WTC11 (cell line): ENCODE measurements around the gene AQP1. TPM values are rescaled to one million over a fixed set of nuclear protein-coding genes. Genes with fewer than 3 reads are reported as not detected.

ENCODE experiments used
- ATAC-seq: fragments of 200-7000 bp; cut with Tn5 transposase; 2 replicates; pipeline ENCODE4 v1.10.0; 2021; ENCODE audit warnings: mild to moderate bottlenecking, moderate library complexity
- CTCF ChIA-PET: fragments of 300-600 bp; sonication (Branson Sonifier 250); formaldehyde crosslinking; loops from one replicate; lab custom pipeline; 2021; ENCODE audit warnings: antibody characterized with exemption; lab: Charles Lee
- POLR2A ChIA-PET: fragments of 350-600 bp; sonication (Branson Sonifier 250); formaldehyde crosslinking; loops from one replicate; lab custom pipeline; 2021; ENCODE audit warnings: antibody characterized with exemption; lab: Charles Lee
- DNase-seq: peaks from one replicate; pipeline ENCODE4 v3.0.0; 2021; ENCODE audit warnings: low spot score
- H3K27ac Mint-ChIP-seq: 2 replicates; pipeline ENCODE4 v1.8.0; 2021; ENCODE audit warnings: mixed read lengths
- H3K27me3 Mint-ChIP-seq: 2 replicates; pipeline ENCODE4 v1.8.0; 2021; ENCODE audit warnings: low read depth, mild to moderate bottlenecking, moderate library complexity, mixed read lengths
- H3K36me3 Mint-ChIP-seq: 2 replicates; pipeline ENCODE4 v1.8.0; 2021; ENCODE audit warnings: mixed read lengths
- H3K4me1 Mint-ChIP-seq: 2 replicates; pipeline ENCODE4 v1.8.0; 2022; ENCODE audit warnings: mixed read lengths
- H3K4me3 Mint-ChIP-seq: 2 replicates; pipeline ENCODE4 v1.8.0; 2021; ENCODE audit warnings: mild to moderate bottlenecking, moderate library complexity, mixed read lengths
- H3K9me3 Mint-ChIP-seq: 2 replicates; pipeline ENCODE4 v1.8.0; 2021; ENCODE audit warnings: mixed read lengths
- ETV6 ChIP-seq: sonication (generic); formaldehyde crosslinking; IDR thresholded peaks from 2 replicates; pipeline ENCODE4 v1.8.1; 2022; ENCODE audit warnings: mild to moderate bottlenecking, missing genetic modification reagents
- FOXJ3 ChIP-seq: sonication (generic); formaldehyde crosslinking; IDR thresholded peaks from 2 replicates; pipeline ENCODE4 v1.9.0; 2021; ENCODE audit warnings: missing genetic modification reagents, mild to moderate bottlenecking, borderline replicate concordance
- GABPB1 ChIP-seq: sonication (generic); formaldehyde crosslinking; IDR thresholded peaks from 2 replicates; pipeline ENCODE4 v1.8.1; 2023; ENCODE audit warnings: mild to moderate bottlenecking, missing genetic modification reagents
- GRHL2 ChIP-seq: fragments of 250-450 bp; sonication (Bioruptor Pico); IDR thresholded peaks from 2 replicates; pipeline ENCODE4 v1.8.0; 2022; ENCODE audit warnings: mild to moderate bottlenecking, moderate library complexity; ENCODE audit not compliant: insufficient replicate concordance, severe bottlenecking
- MXD4 ChIP-seq: fragments of 250-450 bp; sonication (Bioruptor Pico); IDR thresholded peaks from 2 replicates; pipeline ENCODE4 v1.8.0; 2021; ENCODE audit warnings: mild to moderate bottlenecking, moderate library complexity, borderline replicate concordance
- NFE2L1 ChIP-seq: sonication (generic); formaldehyde crosslinking; IDR thresholded peaks from 2 replicates; pipeline ENCODE4 v1.8.1; 2023; ENCODE audit warnings: missing genetic modification reagents
- NR1H2 ChIP-seq: sonication (generic); formaldehyde crosslinking; IDR thresholded peaks from 2 replicates; pipeline ENCODE4 v1.9.0; 2021; ENCODE audit warnings: mild to moderate bottlenecking, moderate library complexity, missing genetic modification reagents
- PRRX2 ChIP-seq: fragments of 250-450 bp; sonication (Bioruptor Pico); IDR thresholded peaks from 2 replicates; pipeline ENCODE4 v1.8.0; 2021; ENCODE audit warnings: mild to moderate bottlenecking
- SP1 ChIP-seq: sonication (generic); formaldehyde crosslinking; conservative IDR thresholded peaks from 2 replicates; pipeline ENCODE4 v1.8.1; 2022; ENCODE audit warnings: missing genetic modification reagents
- TCF7 ChIP-seq: sonication (generic); formaldehyde crosslinking; IDR thresholded peaks from 2 replicates; pipeline ENCODE4 v1.8.0; 2022; ENCODE audit warnings: mild to moderate bottlenecking, low read depth, missing genetic modification reagents, moderate library complexity
- ZNF138 ChIP-seq: sonication (generic); formaldehyde crosslinking; conservative IDR thresholded peaks from 2 replicates; pipeline ENCODE4 v1.8.1; 2022; ENCODE audit warnings: mild to moderate bottlenecking, moderate library complexity, missing genetic modification reagents
- ZNF219 ChIP-seq: sonication (generic); formaldehyde crosslinking; IDR thresholded peaks from 2 replicates; pipeline ENCODE4 v1.8.0; 2023; ENCODE audit warnings: missing genetic modification reagents, mild to moderate bottlenecking, borderline replicate concordance
- ZNF396 ChIP-seq: fragments of 250-450 bp; sonication (Bioruptor Pico); IDR thresholded peaks from 2 replicates; pipeline ENCODE4 v1.8.0; 2021; ENCODE audit warnings: mild to moderate bottlenecking, moderate library complexity, borderline replicate concordance
- ZNF416 ChIP-seq: fragments of 250-450 bp; sonication (Bioruptor Pico); IDR thresholded peaks from 2 replicates; pipeline ENCODE4 v1.9.0; 2021; ENCODE audit warnings: mild to moderate bottlenecking, inconsistent platforms
- ZNF671 ChIP-seq: fragments of 250-450 bp; sonication (Bioruptor Pico); IDR thresholded peaks from 2 replicates; pipeline ENCODE4 v1.8.0; 2021; ENCODE audit warnings: mild to moderate bottlenecking
- total RNA-seq: library from RNA; stranded (reverse); gene quantifications from 3 replicates; pipeline ENCODE4 v1.2.3, GENCODE V29; 2021
- TF ChIP-seq, protein P1 (sequence below): fragments of 200-600 bp; IDR thresholded peaks from 2 replicates; pipeline ENCODE4 v1.8.0; 2022; ENCODE audit warnings: antibody characterized with exemption
- TF ChIP-seq, protein P2 (sequence below): sonication (generic); formaldehyde crosslinking; IDR thresholded peaks from 2 replicates; pipeline ENCODE4 v1.8.0; 2022; ENCODE audit warnings: mild to moderate bottlenecking, missing genetic modification reagents
- TF ChIP-seq, protein P3 (sequence below): sonication (generic); formaldehyde crosslinking; IDR thresholded peaks from 2 replicates; pipeline ENCODE4 v1.8.0; 2022; ENCODE audit warnings: mild to moderate bottlenecking, missing genetic modification reagents
- TF ChIP-seq, protein P4 (sequence below): sonication (generic); formaldehyde crosslinking; IDR thresholded peaks from 2 replicates; pipeline ENCODE4 v1.8.1; 2023; ENCODE audit warnings: mild to moderate bottlenecking, missing genetic modification reagents
- TF ChIP-seq, protein P5 (sequence below): sonication (generic); formaldehyde crosslinking; conservative IDR thresholded peaks from 2 replicates; pipeline ENCODE4 v1.8.1; 2022; ENCODE audit warnings: mild to moderate bottlenecking, missing genetic modification reagents
- TF ChIP-seq, protein P6 (sequence below): sonication (generic); formaldehyde crosslinking; IDR thresholded peaks from 2 replicates; pipeline ENCODE4 v1.8.0; 2022; ENCODE audit warnings: mild to moderate bottlenecking, missing genetic modification reagents
- TF ChIP-seq, protein P7 (sequence below): fragments of 250-450 bp; sonication (Bioruptor Pico); IDR thresholded peaks from 2 replicates; pipeline ENCODE4 v1.9.0; 2021; ENCODE audit warnings: mild to moderate bottlenecking, borderline replicate concordance

The AQP1 gene
- total RNA-seq, 1 experiment from 2014 or later: 0.81 TPM

DNA sequence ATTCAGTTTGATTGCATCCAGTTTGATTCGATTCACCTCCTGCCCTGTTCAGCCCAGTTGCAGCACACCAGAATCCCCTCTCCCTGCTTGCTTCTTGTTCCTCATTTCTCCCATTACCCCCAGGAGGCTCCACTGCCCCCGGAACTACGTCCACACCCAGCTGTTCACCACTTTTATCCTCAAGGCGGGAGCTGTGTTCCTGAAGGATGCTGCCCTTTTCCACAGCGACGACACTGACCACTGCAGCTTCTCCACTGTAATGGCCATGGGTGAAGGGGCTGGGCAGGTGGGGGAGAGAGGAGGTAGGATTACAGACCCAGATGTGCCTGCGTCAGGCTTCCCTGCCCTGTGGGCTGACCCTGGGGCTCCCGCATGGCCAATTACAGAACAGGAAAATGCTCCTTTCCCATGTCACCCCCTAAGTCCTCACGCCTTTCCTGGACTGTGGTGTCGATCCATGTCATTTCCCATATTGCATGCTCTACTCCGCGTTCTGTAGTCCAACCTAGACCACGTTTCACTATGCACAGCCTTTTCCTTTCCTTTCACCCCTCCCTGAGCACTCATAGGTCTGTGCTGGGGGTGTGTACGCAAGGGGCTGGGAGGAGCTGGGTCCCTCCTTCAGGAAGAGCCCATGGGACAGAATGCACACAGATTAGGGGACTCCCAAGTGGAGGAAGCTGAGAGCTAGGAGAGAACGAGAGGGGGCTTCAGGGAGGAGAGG lies 60.3 kb downstream of the AQP1 start:
- no peaks in the 10 kb centered on the region for H3K9me3 Mint-ChIP-seq
- no peak overlapping the region for H3K27ac Mint-ChIP-seq
- H3K27me3 Mint-ChIP-seq: no peaks in the 10 kb centered on the region; the same call in 1 of the 2 replicates
- H3K36me3 Mint-ChIP-seq: no peaks in the 10 kb centered on the region
- DNase-seq (no peak), ATAC-seq (no peak)
- ChIA-PET POLR2A (interaction anchor here (1.2 kb wide), 1 partner anchor 33 kb away, joined by 8 read pairs; no protein-coding TSS in a partner anchor), CTCF (interaction anchor here (0.5 to 8.0 kb wide), 6 partner anchors 13 to 157 kb away, joined by 3 to 107 read pairs (median 30); no protein-coding TSS in a partner anchor)
- TF ChIP-seq, protein P1, sequence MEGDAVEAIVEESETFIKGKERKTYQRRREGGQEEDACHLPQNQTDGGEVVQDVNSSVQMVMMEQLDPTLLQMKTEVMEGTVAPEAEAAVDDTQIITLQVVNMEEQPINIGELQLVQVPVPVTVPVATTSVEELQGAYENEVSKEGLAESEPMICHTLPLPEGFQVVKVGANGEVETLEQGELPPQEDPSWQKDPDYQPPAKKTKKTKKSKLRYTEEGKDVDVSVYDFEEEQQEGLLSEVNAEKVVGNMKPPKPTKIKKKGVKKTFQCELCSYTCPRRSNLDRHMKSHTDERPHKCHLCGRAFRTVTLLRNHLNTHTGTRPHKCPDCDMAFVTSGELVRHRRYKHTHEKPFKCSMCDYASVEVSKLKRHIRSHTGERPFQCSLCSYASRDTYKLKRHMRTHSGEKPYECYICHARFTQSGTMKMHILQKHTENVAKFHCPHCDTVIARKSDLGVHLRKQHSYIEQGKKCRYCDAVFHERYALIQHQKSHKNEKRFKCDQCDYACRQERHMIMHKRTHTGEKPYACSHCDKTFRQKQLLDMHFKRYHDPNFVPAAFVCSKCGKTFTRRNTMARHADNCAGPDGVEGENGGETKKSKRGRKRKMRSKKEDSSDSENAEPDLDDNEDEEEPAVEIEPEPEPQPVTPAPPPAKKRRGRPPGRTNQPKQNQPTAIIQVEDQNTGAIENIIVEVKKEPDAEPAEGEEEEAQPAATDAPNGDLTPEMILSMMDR: no peak
- TF ChIP-seq, protein P2, sequence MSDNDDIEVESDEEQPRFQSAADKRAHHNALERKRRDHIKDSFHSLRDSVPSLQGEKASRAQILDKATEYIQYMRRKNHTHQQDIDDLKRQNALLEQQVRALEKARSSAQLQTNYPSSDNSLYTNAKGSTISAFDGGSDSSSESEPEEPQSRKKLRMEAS: no peak
- TF ChIP-seq, protein P3, sequence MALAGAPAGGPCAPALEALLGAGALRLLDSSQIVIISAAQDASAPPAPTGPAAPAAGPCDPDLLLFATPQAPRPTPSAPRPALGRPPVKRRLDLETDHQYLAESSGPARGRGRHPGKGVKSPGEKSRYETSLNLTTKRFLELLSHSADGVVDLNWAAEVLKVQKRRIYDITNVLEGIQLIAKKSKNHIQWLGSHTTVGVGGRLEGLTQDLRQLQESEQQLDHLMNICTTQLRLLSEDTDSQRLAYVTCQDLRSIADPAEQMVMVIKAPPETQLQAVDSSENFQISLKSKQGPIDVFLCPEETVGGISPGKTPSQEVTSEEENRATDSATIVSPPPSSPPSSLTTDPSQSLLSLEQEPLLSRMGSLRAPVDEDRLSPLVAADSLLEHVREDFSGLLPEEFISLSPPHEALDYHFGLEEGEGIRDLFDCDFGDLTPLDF: no peak
- no peak for TF ChIP-seq SP1
- TF ChIP-seq, protein P4, sequence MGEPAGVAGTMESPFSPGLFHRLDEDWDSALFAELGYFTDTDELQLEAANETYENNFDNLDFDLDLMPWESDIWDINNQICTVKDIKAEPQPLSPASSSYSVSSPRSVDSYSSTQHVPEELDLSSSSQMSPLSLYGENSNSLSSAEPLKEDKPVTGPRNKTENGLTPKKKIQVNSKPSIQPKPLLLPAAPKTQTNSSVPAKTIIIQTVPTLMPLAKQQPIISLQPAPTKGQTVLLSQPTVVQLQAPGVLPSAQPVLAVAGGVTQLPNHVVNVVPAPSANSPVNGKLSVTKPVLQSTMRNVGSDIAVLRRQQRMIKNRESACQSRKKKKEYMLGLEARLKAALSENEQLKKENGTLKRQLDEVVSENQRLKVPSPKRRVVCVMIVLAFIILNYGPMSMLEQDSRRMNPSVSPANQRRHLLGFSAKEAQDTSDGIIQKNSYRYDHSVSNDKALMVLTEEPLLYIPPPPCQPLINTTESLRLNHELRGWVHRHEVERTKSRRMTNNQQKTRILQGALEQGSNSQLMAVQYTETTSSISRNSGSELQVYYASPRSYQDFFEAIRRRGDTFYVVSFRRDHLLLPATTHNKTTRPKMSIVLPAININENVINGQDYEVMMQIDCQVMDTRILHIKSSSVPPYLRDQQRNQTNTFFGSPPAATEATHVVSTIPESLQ: no peak
- peaks cover 12% of the 10 kb centered on the region for H3K4me1 Mint-ChIP-seq
- H3K4me3 Mint-ChIP-seq: no peak overlapping the region

DNA sequence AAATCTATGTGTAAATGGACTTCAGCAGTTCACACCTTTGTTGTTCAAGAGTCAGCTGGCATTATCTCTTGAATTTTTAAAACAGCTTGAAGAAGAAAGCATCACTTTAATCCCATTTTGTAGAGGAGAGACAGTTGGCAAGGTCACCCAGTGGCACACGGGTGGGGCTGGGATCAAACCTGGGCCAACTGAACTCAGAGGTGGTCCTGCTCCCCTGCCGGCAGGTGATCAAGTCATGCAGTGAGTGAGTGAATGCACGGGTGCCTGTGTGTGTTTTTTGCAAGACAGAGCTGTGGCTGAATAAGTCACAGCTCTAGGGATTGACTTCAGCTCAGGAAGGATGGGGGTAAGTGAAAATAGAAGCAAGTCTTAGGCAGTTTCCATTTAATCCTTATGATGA lies 61.6 kb downstream of the AQP1 start:
- TF ChIP-seq NR1H2 (CRISPR knock-in tag) (no peak), NFE2L1 (no peak), ZNF671 (CRISPR knock-in tag) (no peak), TCF7 (CRISPR knock-in tag) (no peak), ZNF219 (no peak), ETV6 (CRISPR knock-in tag) (no peak), SP1 (no peak), MXD4 (no peak), FOXJ3 (CRISPR knock-in tag) (no peak), GABPB1 (CRISPR knock-in tag) (no peak), PRRX2 (CRISPR knock-in tag) (no peak), ZNF396 (CRISPR knock-in tag) (no peak), ZNF416 (CRISPR knock-in tag) (no peak), GRHL2 (CRISPR knock-in tag) (no peak), ZNF138 (CRISPR knock-in tag) (no peak)
- TF ChIP-seq, protein P5, sequence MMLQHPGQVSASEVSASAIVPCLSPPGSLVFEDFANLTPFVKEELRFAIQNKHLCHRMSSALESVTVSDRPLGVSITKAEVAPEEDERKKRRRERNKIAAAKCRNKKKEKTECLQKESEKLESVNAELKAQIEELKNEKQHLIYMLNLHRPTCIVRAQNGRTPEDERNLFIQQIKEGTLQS (CRISPR knock-in tag): no peak
- TF ChIP-seq, protein P6, sequence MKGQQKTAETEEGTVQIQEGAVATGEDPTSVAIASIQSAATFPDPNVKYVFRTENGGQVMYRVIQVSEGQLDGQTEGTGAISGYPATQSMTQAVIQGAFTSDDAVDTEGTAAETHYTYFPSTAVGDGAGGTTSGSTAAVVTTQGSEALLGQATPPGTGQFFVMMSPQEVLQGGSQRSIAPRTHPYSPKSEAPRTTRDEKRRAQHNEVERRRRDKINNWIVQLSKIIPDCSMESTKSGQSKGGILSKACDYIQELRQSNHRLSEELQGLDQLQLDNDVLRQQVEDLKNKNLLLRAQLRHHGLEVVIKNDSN (CRISPR knock-in tag): no peak
- TF ChIP-seq, protein P7, sequence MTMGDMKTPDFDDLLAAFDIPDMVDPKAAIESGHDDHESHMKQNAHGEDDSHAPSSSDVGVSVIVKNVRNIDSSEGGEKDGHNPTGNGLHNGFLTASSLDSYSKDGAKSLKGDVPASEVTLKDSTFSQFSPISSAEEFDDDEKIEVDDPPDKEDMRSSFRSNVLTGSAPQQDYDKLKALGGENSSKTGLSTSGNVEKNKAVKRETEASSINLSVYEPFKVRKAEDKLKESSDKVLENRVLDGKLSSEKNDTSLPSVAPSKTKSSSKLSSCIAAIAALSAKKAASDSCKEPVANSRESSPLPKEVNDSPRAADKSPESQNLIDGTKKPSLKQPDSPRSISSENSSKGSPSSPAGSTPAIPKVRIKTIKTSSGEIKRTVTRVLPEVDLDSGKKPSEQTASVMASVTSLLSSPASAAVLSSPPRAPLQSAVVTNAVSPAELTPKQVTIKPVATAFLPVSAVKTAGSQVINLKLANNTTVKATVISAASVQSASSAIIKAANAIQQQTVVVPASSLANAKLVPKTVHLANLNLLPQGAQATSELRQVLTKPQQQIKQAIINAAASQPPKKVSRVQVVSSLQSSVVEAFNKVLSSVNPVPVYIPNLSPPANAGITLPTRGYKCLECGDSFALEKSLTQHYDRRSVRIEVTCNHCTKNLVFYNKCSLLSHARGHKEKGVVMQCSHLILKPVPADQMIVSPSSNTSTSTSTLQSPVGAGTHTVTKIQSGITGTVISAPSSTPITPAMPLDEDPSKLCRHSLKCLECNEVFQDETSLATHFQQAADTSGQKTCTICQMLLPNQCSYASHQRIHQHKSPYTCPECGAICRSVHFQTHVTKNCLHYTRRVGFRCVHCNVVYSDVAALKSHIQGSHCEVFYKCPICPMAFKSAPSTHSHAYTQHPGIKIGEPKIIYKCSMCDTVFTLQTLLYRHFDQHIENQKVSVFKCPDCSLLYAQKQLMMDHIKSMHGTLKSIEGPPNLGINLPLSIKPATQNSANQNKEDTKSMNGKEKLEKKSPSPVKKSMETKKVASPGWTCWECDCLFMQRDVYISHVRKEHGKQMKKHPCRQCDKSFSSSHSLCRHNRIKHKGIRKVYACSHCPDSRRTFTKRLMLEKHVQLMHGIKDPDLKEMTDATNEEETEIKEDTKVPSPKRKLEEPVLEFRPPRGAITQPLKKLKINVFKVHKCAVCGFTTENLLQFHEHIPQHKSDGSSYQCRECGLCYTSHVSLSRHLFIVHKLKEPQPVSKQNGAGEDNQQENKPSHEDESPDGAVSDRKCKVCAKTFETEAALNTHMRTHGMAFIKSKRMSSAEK (CRISPR knock-in tag): no peak
- TF ChIP-seq, protein P2: no peak

More for the DNA sequence above, 61.6 kb downstream of the AQP1 start:
- Mint-ChIP-seq H3K9me3 (no peaks in the 10 kb centered on the region), H3K4me1 (peaks cover 9% of the 10 kb centered on the region), H3K36me3 (no peaks in the 10 kb centered on the region), H3K4me3 (no peak overlapping the region), H3K27me3 (no peaks in the 10 kb centered on the region; the same call in 1 of the 2 replicates), H3K27ac (no peak overlapping the region)
- ATAC-seq (no peak), DNase-seq (no peak)
- ChIA-PET POLR2A (interaction anchor here (1.9 kb wide), 1 partner anchor 35 kb away, joined by 5 read pairs; no protein-coding TSS in a partner anchor), CTCF (interaction anchor here (1.0 to 8.0 kb wide), 8 partner anchors 11 to 189 kb away, joined by 3 to 107 read pairs (median 10); no protein-coding TSS in a partner anchor)
